GM23338 (cell line): Measurements from ENCODE around the gene CDC45.

Experiments
- CREB1 ChIP-seq: fragments of 250-450 bp; sonication (Bioruptor Pico); IDR thresholded peaks from 2 replicates; pipeline ENCODE4 v1.5.0; 2020; ENCODE audit warnings: low read depth, mild to moderate bottlenecking, moderate library complexity
- CTCF ChIP-seq, 2 experiments: fragments of 200-600 bp in 1 of 2; sonication (generic) in 1 of 2; conservative IDR thresholded peaks; 2 replicates each; pipeline versions ENCODE4 v1.5.1 to v1.6.1; 2016 to 2017; ENCODE audit warnings: antibody characterized with exemption in 2 of 2, low read depth in 2 of 2, mild to moderate bottlenecking in 2 of 2, moderate library complexity in 1 of 2
- ETS1 ChIP-seq: IDR thresholded peaks from 2 replicates; pipeline ENCODE4 v1.6.1; 2016; ENCODE audit warnings: antibody characterized with exemption
- EZH2 ChIP-seq: fragments of 200-600 bp; sonication (generic); IDR thresholded peaks from one replicate; pipeline ENCODE4 v1.8.0; 2017; ENCODE audit warnings: antibody characterized with exemption, mild to moderate bottlenecking, low read depth; ENCODE audit not compliant: unreplicated experiment
- EZH2phosphoT487 ChIP-seq: fragments of 200-600 bp; sonication (generic); IDR thresholded peaks from one replicate; pipeline ENCODE4 v1.8.1; 2018; ENCODE audit warnings: antibody characterized with exemption; ENCODE audit not compliant: unreplicated experiment
- JUNB ChIP-seq: IDR thresholded peaks from one replicate; pipeline ENCODE4 v1.6.1; 2016; ENCODE audit warnings: antibody characterized with exemption; ENCODE audit not compliant: unreplicated experiment
- NANOG ChIP-seq: IDR thresholded peaks from 2 replicates; pipeline ENCODE4 v1.6.1; 2016; ENCODE audit warnings: antibody characterized with exemption, borderline replicate concordance
- POLR2AphosphoS5 ChIP-seq: IDR thresholded peaks from 2 replicates; pipeline ENCODE4 v1.6.1; 2016; ENCODE audit warnings: antibody characterized with exemption, low read depth
- REST ChIP-seq: IDR thresholded peaks from one replicate; pipeline ENCODE4 v1.6.1; 2018; ENCODE audit warnings: antibody characterized with exemption; ENCODE audit not compliant: unreplicated experiment

GRCh38 chr22:19478901-19479354, 792 bp upstream of the CDC45 start, which contains the start of gene UFD1:
- TF ChIP-seq CTCF (conservative IDR thresholded peaks at IDR 0.05; ENCODE audit: low read depth in 2 of 2) (no peak), JUNB (no peak), EZH2 (no peak), REST (no peak), POLR2AphosphoS5 (peak; percentile 69), EZH2phosphoT487 (no peak), CREB1 (no peak), ETS1 (no peak), NANOG (no peak)
